Mesendoderm (in vitro differentiated cells): Measurements from ENCODE around the gene MYLK4.

Source experiments
- DNase-seq: peaks from one replicate; pipeline ENCODE4 v3.0.0; 2013
- H2AK5ac ChIP-seq: 2 replicates; pipeline ENCODE4 v1.6.1; 2013; ENCODE audit warnings: low read length, inconsistent platforms
- H2BK120ac ChIP-seq: 2 replicates; pipeline ENCODE4 v1.6.1; 2013; ENCODE audit warnings: low read depth, mild to moderate bottlenecking, low read length, moderate library complexity, mixed read lengths
- H2BK15ac ChIP-seq: replicated peaks from 2 replicates; pipeline ENCODE4 v1.6.1; 2013; ENCODE audit warnings: low read depth, mild to moderate bottlenecking, moderate library complexity
- H2BK5ac ChIP-seq: 2 replicates; pipeline ENCODE4 v1.6.1; 2013; ENCODE audit warnings: low read length, inconsistent platforms
- H3K18ac ChIP-seq: 2 replicates; pipeline ENCODE4 v1.6.1; 2013; ENCODE audit warnings: mild to moderate bottlenecking, low read length, mixed read lengths
- H3K23ac ChIP-seq: one replicate; pipeline ENCODE4 v1.6.1; 2013; ENCODE audit warnings: low read length
- H3K27ac ChIP-seq: 2 replicates; pipeline ENCODE4 v1.5.1; 2013; ENCODE audit warnings: low read depth, mild to moderate bottlenecking, inconsistent platforms, low read length, moderate library complexity
- H3K27me3 ChIP-seq: 2 replicates; pipeline ENCODE4 v1.6.1; 2013; ENCODE audit warnings: low read length, control low read depth, mild to moderate bottlenecking, inconsistent platforms; ENCODE audit not compliant: insufficient read depth, poor library complexity
- H3K36me3 ChIP-seq: 2 replicates; pipeline ENCODE4 v1.6.1; 2013; ENCODE audit warnings: low read length, inconsistent platforms; ENCODE audit not compliant: control insufficient read depth, insufficient read depth
- H3K4ac ChIP-seq: one replicate; pipeline ENCODE4 v1.6.1; 2013; ENCODE audit warnings: low read depth, mild to moderate bottlenecking, low read length, moderate library complexity
- H3K4me1 ChIP-seq: 2 replicates; pipeline ENCODE4 v1.6.1; 2013; ENCODE audit warnings: low read depth, low read length, inconsistent platforms; ENCODE audit not compliant: control insufficient read depth
- H3K4me2 ChIP-seq: 2 replicates; pipeline ENCODE4 v1.6.1; 2013; ENCODE audit warnings: low read length
- H3K4me3 ChIP-seq: 2 replicates; pipeline ENCODE4 v1.5.1; 2013; ENCODE audit warnings: mild to moderate bottlenecking, low read length
- H3K56ac ChIP-seq: one replicate; pipeline ENCODE4 v1.6.1; 2013; ENCODE audit warnings: low read length
- H3K79me1 ChIP-seq: 2 replicates; pipeline ENCODE4 v1.6.1; 2013; ENCODE audit warnings: low read length, inconsistent platforms
- H3K79me2 ChIP-seq: 2 replicates; pipeline ENCODE4 v1.6.1; 2013; ENCODE audit warnings: mild to moderate bottlenecking, low read length; ENCODE audit not compliant: control insufficient read depth, insufficient read depth
- H3K9ac ChIP-seq: 2 replicates; pipeline ENCODE4 v1.6.1; 2013; ENCODE audit warnings: low read length, inconsistent platforms
- H4K5ac ChIP-seq: one replicate; pipeline ENCODE4 v1.6.1; 2013; ENCODE audit warnings: low read length
- H4K8ac ChIP-seq: one replicate; pipeline ENCODE4 v1.6.1; 2013; ENCODE audit warnings: low read depth, mild to moderate bottlenecking, control low read depth, low read length, moderate library complexity
- WGBS: extraction: QIAGEN DNeasy Blood & Tissue Kit; methylation state at CpG from one replicate; pipeline ENCODE4 v1.1.7; 2013; ENCODE audit warnings: low lambda C conversion rate, missing lambda C conversion rate; ENCODE audit not compliant: insufficient coverage; ENCODE audit errors: extremely low coverage; 5-methylcytosine and 5-hydroxymethylcytosine counted together

The MYLK4 gene

DNA sequence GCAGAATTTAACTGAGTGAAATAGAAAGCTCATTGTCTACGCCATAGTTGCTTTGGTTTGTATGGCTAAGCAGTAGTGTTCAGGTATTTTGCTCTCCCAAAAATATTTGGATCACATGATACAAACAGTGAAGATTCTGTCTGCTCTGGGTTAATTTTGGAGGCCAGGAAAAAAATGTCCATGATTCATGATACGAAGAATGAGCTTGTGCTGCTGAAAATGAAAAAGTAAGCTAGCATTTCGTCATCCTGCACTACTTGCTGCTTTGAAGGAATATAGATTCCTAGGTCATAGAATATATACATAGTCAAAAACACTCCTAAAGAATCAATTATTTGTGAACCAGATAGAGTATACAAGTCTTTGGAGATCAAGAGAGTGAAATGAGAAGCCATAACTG lies 22.7 kb upstream of the MYLK4 start:
- H3K79me2 ChIP-seq, result peaks cover 57% of the 10 kb centered on the region
- no peak overlapping the region for H3K27ac ChIP-seq
- H3K4me1 ChIP-seq, result no peaks in the 10 kb centered on the region
- peaks cover 34% of the 10 kb centered on the region for H3K79me1 ChIP-seq
- no peak for DNase-seq
- H3K4me3 ChIP-seq, result no peak overlapping the region
- H3K23ac ChIP-seq, result no peak overlapping the region
- H3K27me3 ChIP-seq, result no peaks in the 10 kb centered on the region
- no peak overlapping the region for H3K56ac ChIP-seq
- no peak overlapping the region for H4K8ac ChIP-seq
- no peaks in the 10 kb centered on the region for H3K36me3 ChIP-seq
- no peak overlapping the region for H2BK120ac ChIP-seq
- no peak overlapping the region for H3K4me2 ChIP-seq
- no peak overlapping the region for H3K9ac ChIP-seq
- H3K18ac ChIP-seq, result no peak overlapping the region
- no peak overlapping the region for H2BK15ac ChIP-seq
- no peak overlapping the region for H3K4ac ChIP-seq
- H2BK5ac ChIP-seq, result no peak overlapping the region
- H4K5ac ChIP-seq, result no peak overlapping the region
- no peak overlapping the region for H2AK5ac ChIP-seq
- WGBS, result no CpG with 5 or more reads among the region's 3 CpGs

DNA sequence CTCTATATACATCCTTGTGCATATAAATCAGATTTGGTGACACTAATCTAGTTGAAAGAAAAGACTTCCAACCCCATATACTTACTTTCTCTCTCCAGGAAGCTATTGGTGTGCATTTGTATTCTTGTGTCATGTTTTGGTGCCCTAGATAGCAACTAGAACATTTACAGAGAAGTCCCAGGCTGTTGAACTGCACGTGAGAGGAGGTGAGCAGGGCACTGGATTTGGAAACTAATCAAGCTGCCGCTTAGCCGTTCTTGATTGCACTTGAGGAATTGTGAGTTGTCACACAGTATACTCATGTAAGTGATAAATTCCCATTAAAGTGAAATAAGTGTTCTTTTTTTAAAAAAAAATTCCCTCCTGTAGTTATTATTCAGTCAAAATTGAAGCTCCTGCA lies 22.1 kb upstream of the MYLK4 start:
- DNase-seq, result no peak
- Histone ChIP-seq H2AK5ac (no peak overlapping the region), H3K27ac (no peak overlapping the region), H3K36me3 (no peaks in the 10 kb centered on the region), H2BK15ac (no peak overlapping the region), H2BK120ac (no peak overlapping the region), H3K4me3 (no peak overlapping the region), H3K79me2 (peaks cover 58% of the 10 kb centered on the region), H3K23ac (no peak overlapping the region), H3K4me2 (no peak overlapping the region), H3K79me1 (peaks cover 32% of the 10 kb centered on the region), H3K9ac (no peak overlapping the region), H3K4ac (no peak overlapping the region), H4K8ac (no peak overlapping the region), H2BK5ac (no peak overlapping the region), H3K56ac (no peak overlapping the region), H3K27me3 (no peaks in the 10 kb centered on the region), H4K5ac (no peak overlapping the region), H3K18ac (no peak overlapping the region), H3K4me1 (peaks cover 3% of the 10 kb centered on the region)
- WGBS, result no CpG with 5 or more reads among the region's 3 CpGs

DNA sequence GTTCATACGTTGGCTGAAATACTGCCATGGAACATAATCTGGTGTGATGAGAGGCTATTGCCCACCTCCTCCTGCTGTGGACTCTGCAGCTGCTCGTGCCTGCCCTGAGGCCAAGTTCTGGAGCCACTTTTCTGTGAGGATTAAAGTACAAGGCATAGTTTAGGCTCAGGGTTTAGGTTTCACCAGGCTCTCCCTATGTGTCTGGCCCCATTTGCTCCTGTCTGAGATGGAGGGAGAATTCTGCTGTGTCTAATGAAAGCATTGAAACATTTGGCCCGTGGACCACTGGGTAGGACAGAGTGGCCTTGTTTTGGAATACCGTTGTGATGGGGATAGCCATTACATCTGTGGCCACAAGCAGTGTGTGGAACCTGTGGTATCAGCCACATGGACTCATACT lies 20.4 kb upstream of the MYLK4 start:
- H3K36me3 ChIP-seq, result no peaks in the 10 kb centered on the region
- H3K4me3 ChIP-seq, result no peak overlapping the region
- H2BK5ac ChIP-seq, result no peak overlapping the region
- H3K27ac ChIP-seq, result no peak overlapping the region
- peaks cover 30% of the 10 kb centered on the region for H3K79me1 ChIP-seq
- no peak overlapping the region for H3K56ac ChIP-seq
- H3K18ac ChIP-seq, result no peak overlapping the region
- H3K4ac ChIP-seq, result no peak overlapping the region
- no peak overlapping the region for H3K4me2 ChIP-seq
- no peak overlapping the region for H4K8ac ChIP-seq
- no peak overlapping the region for H2BK120ac ChIP-seq
- no peak overlapping the region for H3K9ac ChIP-seq
- no peak overlapping the region for H3K23ac ChIP-seq
- H3K27me3 ChIP-seq, result no peaks in the 10 kb centered on the region
- H2BK15ac ChIP-seq, result no peak overlapping the region
- no CpG with 5 or more reads among the region's 4 CpGs for WGBS
- H3K79me2 ChIP-seq, result peaks cover 60% of the 10 kb centered on the region
- no peak overlapping the region for H4K5ac ChIP-seq
- DNase-seq, result no peak
- peaks cover 7% of the 10 kb centered on the region for H3K4me1 ChIP-seq
- no peak overlapping the region for H2AK5ac ChIP-seq

DNA sequence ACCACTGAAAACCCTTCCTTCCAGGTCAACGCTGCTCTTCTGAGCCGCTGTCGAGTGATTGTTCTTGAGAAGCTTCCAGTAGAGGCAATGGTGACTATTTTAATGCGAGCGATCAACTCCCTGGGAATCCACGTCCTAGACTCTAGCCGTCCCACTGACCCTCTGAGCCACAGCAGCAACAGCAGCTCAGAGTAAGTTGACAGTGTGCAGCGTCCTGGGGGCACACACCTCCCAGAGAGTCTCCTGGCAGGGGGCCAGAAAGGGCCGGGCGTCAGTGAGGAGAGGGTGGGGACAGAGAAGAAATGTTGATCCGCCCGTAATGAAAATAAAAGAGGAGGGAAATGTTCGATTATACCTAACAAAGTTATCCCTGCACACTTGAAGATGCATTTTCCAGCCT lies 19.4 kb upstream of the MYLK4 start:
- no CpG with 5 or more reads among the region's 13 CpGs for WGBS

DNA sequence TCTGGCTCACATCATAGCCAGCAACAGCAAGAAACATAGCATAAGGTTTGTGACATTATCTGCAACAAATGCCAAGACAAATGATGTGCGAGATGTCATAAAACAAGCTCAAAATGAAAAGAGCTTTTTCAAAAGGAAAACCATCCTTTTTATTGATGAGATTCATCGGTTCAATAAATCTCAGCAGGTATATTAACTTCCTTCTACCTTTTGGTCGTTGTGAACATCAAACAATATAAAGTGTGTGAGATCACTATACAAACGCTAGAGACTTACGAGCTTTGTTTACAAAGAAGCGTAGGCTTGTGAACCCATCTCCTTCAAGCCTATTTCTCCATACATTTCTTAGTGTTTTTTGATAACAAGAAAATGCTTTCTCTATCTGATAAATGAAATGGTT lies 18.0 kb upstream of the MYLK4 start:
- Histone ChIP-seq H2BK120ac (no peak overlapping the region), H3K18ac (no peak overlapping the region), H3K4ac (no peak overlapping the region), H2BK5ac (no peak overlapping the region), H3K23ac (no peak overlapping the region), H3K4me1 (peaks cover 7% of the 10 kb centered on the region), H2AK5ac (no peak overlapping the region), H3K4me3 (no peak overlapping the region), H3K27me3 (no peaks in the 10 kb centered on the region), H3K79me1 (peaks cover 22% of the 10 kb centered on the region), H3K79me2 (peaks cover 53% of the 10 kb centered on the region), H4K8ac (no peak overlapping the region), H3K4me2 (no peak overlapping the region), H3K36me3 (no peaks in the 10 kb centered on the region), H3K27ac (no peak overlapping the region), H3K56ac (no peak overlapping the region), H2BK15ac (no peak overlapping the region), H3K9ac (no peak overlapping the region), H4K5ac (no peak overlapping the region)
- no CpG with 5 or more reads among the region's 6 CpGs for WGBS
- no peak for DNase-seq

More for the DNA sequence above, 19.4 kb upstream of the MYLK4 start:
- no peak overlapping the region for H3K23ac ChIP-seq
- no peaks in the 10 kb centered on the region for H3K36me3 ChIP-seq
- no peaks in the 10 kb centered on the region for H3K27me3 ChIP-seq
- H3K79me1 ChIP-seq, result peaks cover 30% of the 10 kb centered on the region
- H2BK15ac ChIP-seq, result no peak overlapping the region
- no peak overlapping the region for H3K4me3 ChIP-seq
- no peak overlapping the region for H3K56ac ChIP-seq
- H4K8ac ChIP-seq, result no peak overlapping the region
- H3K18ac ChIP-seq, result no peak overlapping the region
- H2AK5ac ChIP-seq, result no peak overlapping the region
- H2BK5ac ChIP-seq, result no peak overlapping the region
- no peak overlapping the region for H3K27ac ChIP-seq
- H3K4me1 ChIP-seq, result peaks cover 7% of the 10 kb centered on the region
- peaks cover 60% of the 10 kb centered on the region for H3K79me2 ChIP-seq
- H3K4ac ChIP-seq, result no peak overlapping the region
- no peak overlapping the region for H4K5ac ChIP-seq
- no peak overlapping the region for H2BK120ac ChIP-seq
- DNase-seq, result no peak
- no peak overlapping the region for H3K9ac ChIP-seq
- H3K4me2 ChIP-seq, result no peak overlapping the region
